Measurements from ENCODE around the gene CES3.
A peak's percentile ranks its signal among the peaks of the same experiment; 100 is the strongest.
"Not testable (repeated sequence)": the region's sequence is repeated elsewhere in the genome, so short reads cannot be mapped to it uniquely, and the experiment has no call there.

CES3 gene

GRCh38 chr16:66945939-66946338 is 15.1 kb upstream of the CES3 start:
- DNase-seq (ENCODE audit: low spot score), result no peak

- DNase-seq (ENCODE audit: low spot score), result no peak
Observed at GRCh38 chr16:66946541-66946940, 14.5 kb upstream of the CES3 start.

- no peak for DNase-seq (ENCODE audit: low spot score)
Observed at GRCh38 chr16:66946974-66947301, 14.1 kb upstream of the CES3 start.

- DNase-seq (ENCODE audit: low spot score), result peak; percentile 88
Observed at GRCh38 chr16:66947302-66948065, 13.6 kb upstream of the CES3 start.

- no peak for DNase-seq (ENCODE audit: low spot score)
Observed at GRCh38 chr16:66948134-66948836, 12.8 kb upstream of the CES3 start.

- no peak for DNase-seq (ENCODE audit: low spot score)
Observed at GRCh38 chr16:66948837-66949225, 12.2 kb upstream of the CES3 start.

- no peak for DNase-seq (ENCODE audit: low spot score)
Observed at GRCh38 chr16:66949472-66949871, 11.6 kb upstream of the CES3 start.

GRCh38 chr16:66950437-66950836 is 10.6 kb upstream of the CES3 start:
- no peak for DNase-seq (ENCODE audit: low spot score)

- DNase-seq (ENCODE audit: low spot score), result no peak
Observed at GRCh38 chr16:66950971-66951790, 9.9 kb upstream of the CES3 start.

GRCh38 chr16:66952430-66953110 is 8.5 kb upstream of the CES3 start:
- no peak for DNase-seq (ENCODE audit: low spot score)

GRCh38 chr16:66953462-66954096 is 7.5 kb upstream of the CES3 start:
- DNase-seq (ENCODE audit: low spot score), result no peak

GRCh38 chr16:66954097-66954659 is 6.9 kb upstream of the CES3 start:
- peak; percentile 81 for DNase-seq (ENCODE audit: low spot score)

GRCh38 chr16:66955363-66956153 is 5.5 kb upstream of the CES3 start:
- DNase-seq (ENCODE audit: low spot score), result not testable (repeated sequence)

- not testable (repeated sequence) for DNase-seq (ENCODE audit: low spot score)
Observed at GRCh38 chr16:66956154-66956457, 5.0 kb upstream of the CES3 start.

- DNase-seq (ENCODE audit: low spot score), result no peak
Observed at GRCh38 chr16:66958857-66959703, 2.0 kb upstream of the CES3 start.

- no peak for DNase-seq (ENCODE audit: low spot score)
Observed at GRCh38 chr16:66959704-66960161, 1.3 kb upstream of the CES3 start.

- no peak for DNase-seq (ENCODE audit: low spot score)
Observed at GRCh38 chr16:66960270-66960669, 796 bp upstream of the CES3 start.

GRCh38 chr16:66961914-66962313 is 848 bp downstream of the CES3 start:
- no peak for DNase-seq (ENCODE audit: low spot score)

- DNase-seq (ENCODE audit: low spot score), result no peak
Observed at GRCh38 chr16:66964049-66964448, 3.0 kb downstream of the CES3 start.

- no peak for DNase-seq (ENCODE audit: low spot score)
Observed at GRCh38 chr16:66968847-66969246, 7.8 kb downstream of the CES3 start.
